Endothelial cell of umbilical vein (primary cell): ENCODE measurements around the gene FMN1. TPM values are rescaled to one million over a fixed set of nuclear protein-coding genes. Genes with fewer than 3 reads are reported as not detected.

Experiments used
- BruUV-seq: library from RNA; stranded (reverse); fragments of 400-500 nt; replicated peaks from 2 replicates; lab custom pipeline; 2021; lab: Mats Ljungman, UMichigan
- CTCF ChIA-PET: fragments of 300-600, 350-600 bp; sonication (Branson Sonifier 250); formaldehyde crosslinking; loops from one replicate; lab custom pipeline; 2021; ENCODE audit warnings: antibody characterized with exemption, inconsistent platforms; lab: Charles Lee
- POLR2A ChIA-PET: fragments of 300-600, 350-600 bp; sonication (Branson Sonifier 250); formaldehyde crosslinking; loops from one replicate; lab custom pipeline; 2021; ENCODE audit warnings: antibody characterized with exemption, inconsistent platforms; lab: Charles Lee
- DNase-seq: peaks from one replicate; pipeline ENCODE4 v3.0.0-alpha.2; 2011; ENCODE audit warnings: low read depth, low spot score
- FAIRE-seq: peaks from 2 replicates; lab custom pipeline; 2011; peaks lifted over from hg19 to GRCh38; lab: Jason Lieb, UNC
- H2AFZ ChIP-seq: 2 replicates; pipeline ENCODE4 v1.6.0; 2012; ENCODE audit warnings: low read depth, low read length, control low read depth, inconsistent platforms
- H3K27ac ChIP-seq: 2 replicates; pipeline ENCODE4 v1.5.1; 2011; ENCODE audit warnings: low read depth, mild to moderate bottlenecking, control low read depth, low read length, moderate library complexity; ENCODE audit not compliant: insufficient read depth
- H3K27me3 ChIP-seq, 2 experiments: 2 replicates each; pipeline versions ENCODE4 v1.6.0 to v1.6.1; 2011; ENCODE audit warnings: low read length in 2 of 2, mixed read lengths in 1 of 2; ENCODE audit not compliant: control insufficient read depth in 2 of 2, insufficient read depth in 2 of 2
- H3K36me3 ChIP-seq, 2 experiments: 2 replicates in 1 of 2; 3 replicates in 1 of 2; pipeline ENCODE4 v1.5.1; 2011; ENCODE audit warnings: low read length in 2 of 2, mild to moderate bottlenecking in 1 of 2, moderate library complexity in 1 of 2; ENCODE audit not compliant: control insufficient read depth in 2 of 2, insufficient read depth in 2 of 2; ENCODE audit errors: extremely low read depth in 1 of 2
- H3K4me1 ChIP-seq: 3 replicates; pipeline ENCODE4 v1.5.1; 2011; ENCODE audit warnings: mild to moderate bottlenecking, low read length; ENCODE audit not compliant: control insufficient read depth, insufficient read depth; ENCODE audit errors: extremely low read depth
- H3K4me2 ChIP-seq: 2 replicates; pipeline ENCODE4 v1.6.1; 2011; ENCODE audit warnings: low read length, control low read depth, mixed read lengths; ENCODE audit not compliant: insufficient read depth
- H3K4me3 ChIP-seq, 3 experiments: fragments of 200-600 bp in 1 of 3; sonication (generic), shearing (Covaris generic) in 1 of 3; replicated peaks in 1 of 3; 2 replicates each; pipeline ENCODE4 v1.5.1; 2011 to 2016; ENCODE audit warnings: control low read depth in 3 of 3, low read length in 3 of 3, mild to moderate bottlenecking in 2 of 3, inconsistent platforms in 1 of 3, low read depth in 1 of 3, moderate library complexity in 1 of 3; ENCODE audit not compliant: insufficient read depth in 1 of 3
- H3K79me2 ChIP-seq: 2 replicates; pipeline ENCODE4 v1.6.0; 2012; ENCODE audit warnings: low read length, inconsistent platforms; ENCODE audit not compliant: control insufficient read depth, insufficient read depth
- H3K9ac ChIP-seq: replicated peaks from 2 replicates; pipeline ENCODE3; 2011; ENCODE audit warnings: low read length, control low read depth; ENCODE audit not compliant: insufficient read depth; ENCODE audit errors: extremely low read depth
- H3K9me1 ChIP-seq: replicated peaks from 3 replicates; pipeline ENCODE4 v1.6.0; 2011; ENCODE audit warnings: mild to moderate bottlenecking, low read length; ENCODE audit not compliant: control insufficient read depth, insufficient read depth; ENCODE audit errors: extremely low read depth
- H3K9me3 ChIP-seq: replicated peaks from 2 replicates; pipeline ENCODE4 v1.5.1; 2012; ENCODE audit warnings: low read length, inconsistent platforms; ENCODE audit not compliant: control insufficient read depth, insufficient read depth
- H4K20me1 ChIP-seq: replicated peaks from 2 replicates; pipeline ENCODE3; 2011; ENCODE audit warnings: mild to moderate bottlenecking, low read length; ENCODE audit not compliant: control insufficient read depth, insufficient read depth; ENCODE audit errors: extremely low read depth
- CTCF ChIP-seq, 2 donors: IDR thresholded peaks; 1 replicate in 1 of 2; 2 replicates in 1 of 2; pipeline ENCODE4 v1.5.1; 2011; ENCODE audit warnings: low read length in 2 of 2, mild to moderate bottlenecking in 2 of 2, moderate library complexity in 2 of 2, control low read depth in 1 of 2, inconsistent platforms in 1 of 2, low read depth in 1 of 2; ENCODE audit not compliant: insufficient read depth in 1 of 2; ENCODE audit errors: extremely low read depth in 1 of 2
- EZH2 ChIP-seq: IDR thresholded peaks from 2 replicates; pipeline ENCODE4 v1.6.1; 2012; ENCODE audit warnings: borderline replicate concordance, low read depth, mild to moderate bottlenecking, moderate library complexity, low read length, inconsistent platforms; ENCODE audit not compliant: severe bottlenecking
- FOS ChIP-seq: IDR thresholded peaks from 2 replicates; pipeline ENCODE4 v1.6.1; 2011; ENCODE audit warnings: mild to moderate bottlenecking, low read length, moderate library complexity, borderline replicate concordance; ENCODE audit not compliant: insufficient read depth
- GATA2 ChIP-seq: IDR thresholded peaks from 2 replicates; pipeline ENCODE4 v1.7.0; 2011; ENCODE audit warnings: low read depth, mild to moderate bottlenecking, moderate library complexity, mixed read lengths, low read length; ENCODE audit not compliant: insufficient read length, insufficient read depth
- MAX ChIP-seq: IDR thresholded peaks from 2 replicates; pipeline ENCODE4 v1.6.1; 2011; ENCODE audit not compliant: insufficient read depth, insufficient read length
- MYC ChIP-seq: IDR thresholded peaks from one replicate; pipeline ENCODE4 v1.6.1; 2011; ENCODE audit warnings: mild to moderate bottlenecking, low read depth, low read length
- POLR2A ChIP-seq: IDR thresholded peaks from 2 replicates; pipeline ENCODE4 v1.6.1; 2012; ENCODE audit warnings: low read depth, mild to moderate bottlenecking, control low read depth, low read length
- POLR2AphosphoS5 ChIP-seq: IDR thresholded peaks from 2 replicates; pipeline ENCODE4 v1.6.1; 2012; ENCODE audit warnings: low read depth, mild to moderate bottlenecking, control low read depth, low read length, moderate library complexity; ENCODE audit not compliant: insufficient read depth
- dilution Hi-C: fragments of 300-500 bp; cut with MboI; formaldehyde crosslinking; loops from one replicate; pipeline ENCODE4 v1.15.0; 2019; ENCODE audit warnings: low sequenced_read_pairs; ENCODE audit not compliant: extremely low pct_ligation_motif_present
- intact Hi-C: fragments of 100-400 bp; cut with micrococcal nuclease; formaldehyde crosslinking; loops from one replicate; pipeline ENCODE4 v1.10.0; 2022
- polyA plus RNA-seq, 4 experiments: library from polyadenylated mRNA; depleted of rRNA in 3 of 4; stranded (reverse) in 3 of 4; unstranded in 1 of 4; fragments of >200 nt; gene quantifications; 2 replicates each; pipeline versions ENCODE4 v1.2.1 to v1.2.3, GENCODE V29; 2011 to 2012; ENCODE audit warnings: missing spikeins in 1 of 4
- total RNA-seq: library from RNA; stranded (reverse); gene quantifications from 2 replicates; pipeline ENCODE4 v1.2.3, GENCODE V29; 2021

The FMN1 gene
- total and polyA plus RNA-seq, 2 donors (not counting 3 experiments of a cell fraction or from before 2014, with no cell fraction given) = 0.01 to 0.29 TPM

- CTCF ChIA-PET = no interaction called here
- FAIRE-seq = no peak
- BruUV-seq = no TSS peak
Measured at GRCh38 chr15:32981536-32981935, 213.0 kb downstream of the FMN1 start.

More at GRCh38 chr15:32981536-32981935, 213.0 kb downstream of the FMN1 start:
- POLR2A ChIA-PET = no interaction called here
- Histone ChIP-seq H2AFZ (no peak overlapping the region), H3K36me3 (no peaks in the 10 kb centered on the region), H3K27ac (no peak overlapping the region), H3K27me3 (peaks cover 2 to 11% of the 10 kb centered on the region in 2 experiments), H3K9ac (no peak overlapping the region), H3K9me3 (no peaks in the 10 kb centered on the region), H3K4me1 (no peaks in the 10 kb centered on the region), H3K9me1 (no peaks in the 10 kb centered on the region), H4K20me1 (no peaks in the 10 kb centered on the region), H3K79me2 (no peaks in the 10 kb centered on the region), H3K4me3 (no peak overlapping the region), H3K4me2 (no peak overlapping the region)
- intact Hi-C loops (no loop called here), dilution Hi-C loops (loop anchor here (25.0 kb wide), 1 partner anchor 294 kb away; no protein-coding TSS in a partner anchor)
- DNase-seq = no peak
- TF ChIP-seq MAX (no peak), POLR2AphosphoS5 (no peak), CTCF (IDR thresholded peaks at IDR 0.05; ENCODE audit: extremely low read depth in 1 of 2, insufficient read depth in 1 of 2, low read depth in 1 of 2, low read length in 2 of 2) (no peak), FOS (no peak), MYC (no peak), POLR2A (no peak), EZH2 (no peak), GATA2 (no peak)
